Measurements from ENCODE around the gene SCAF1. TPM values are rescaled to one million over a fixed set of nuclear protein-coding genes. Genes with fewer than 3 reads are reported as not detected.

SCAF1 gene
- 10 to 100 TPM; 28.4 to 44.1 (median 43.4) TPM for polyA plus RNA-seq (ENCODE audit: insufficient read length in 3 of 3)
- long read RNA-seq, donor 1, partial matches to known transcripts, result 24 of 26 reads
- long read RNA-seq, donor 1, other reads (novel, unspliced or antisense), result 0 of 26 reads
- long read RNA-seq, donor 2, partial matches to known transcripts, result 12 of 12 reads
- long read RNA-seq, donor 2, other reads (novel, unspliced or antisense), result 0 of 12 reads
- long read RNA-seq, donor 3, full-length matches to known transcripts, result 1 of 32 reads
- long read RNA-seq, donor 3, partial matches to known transcripts, result 26 of 32 reads
- long read RNA-seq, donor 3, other reads (novel, unspliced or antisense), result 5 of 32 reads
- long read RNA-seq, donor 4, partial matches to known transcripts, result 10 of 11 reads
- long read RNA-seq, donor 4, other reads (novel, unspliced or antisense), result 0 of 11 reads
- long read RNA-seq, donor 5, full-length matches to known transcripts, result 3 of 135 reads
- long read RNA-seq, donor 5, partial matches to known transcripts, result 94 of 135 reads
- long read RNA-seq, donor 5, other reads (novel, unspliced or antisense), result 38 of 135 reads
- long read RNA-seq, donor 6, full-length matches to known transcripts, result 1 of 28 reads
- long read RNA-seq, donor 6, partial matches to known transcripts, result 27 of 28 reads
- long read RNA-seq, donor 6, other reads (novel, unspliced or antisense), result 0 of 28 reads
- long read RNA-seq, donor 7, partial matches to known transcripts, result 26 of 27 reads
- long read RNA-seq, donor 7, other reads (novel, unspliced or antisense), result 0 of 27 reads
- long read RNA-seq, donor 8, partial matches to known transcripts, result 49 of 51 reads
- long read RNA-seq, donor 8, other reads (novel, unspliced or antisense), result 0 of 51 reads
- long read RNA-seq, donor 9, partial matches to known transcripts, result 19 of 20 reads
- long read RNA-seq, donor 9, other reads (novel, unspliced or antisense), result 0 of 20 reads
- long read RNA-seq, donor 10, partial matches to known transcripts, result 38 of 47 reads
- long read RNA-seq, donor 10, other reads (novel, unspliced or antisense), result 8 of 47 reads
- long read RNA-seq, donor 11, partial matches to known transcripts, result 7 of 7 reads
- long read RNA-seq, donor 11, other reads (novel, unspliced or antisense), result 0 of 7 reads
- long read RNA-seq, donor 12, result 0 reads
- long read RNA-seq, donor 13, partial matches to known transcripts, result 59 of 65 reads
- long read RNA-seq, donor 13, other reads (novel, unspliced or antisense), result 5 of 65 reads
- long read RNA-seq, donor 14, full-length matches to known transcripts, result 2 of 2 reads
- long read RNA-seq, donor 14, partial matches to known transcripts, result 0 of 2 reads
- long read RNA-seq, donor 14, other reads (novel, unspliced or antisense), result 0 of 2 reads
- long read RNA-seq, donor 15, partial matches to known transcripts, result 5 of 6 reads
- long read RNA-seq, donor 15, other reads (novel, unspliced or antisense), result 0 of 6 reads
- long read RNA-seq, donor 16, full-length matches to known transcripts, result 8 of 182 reads
- long read RNA-seq, donor 16, partial matches to known transcripts, result 154 of 182 reads
- long read RNA-seq, donor 16, other reads (novel, unspliced or antisense), result 20 of 182 reads

- peak; percentile 93 to 99 (median 98) for DNase-seq (ENCODE audit: extremely low read depth in 1 of 11, low read depth in 9 of 11, low spot score in 4 of 11)
Measured at GRCh38 chr19:49641688-49642491, at the start of gene SCAF1. Gene SCAF1 (plus strand): TSS chr19:49642209. CDS start chr19:49645027, 2,818 bp downstream.

GRCh38 chr19:49592486-49593232 lies 49.4 kb upstream of the SCAF1 start:
- DNase-seq (ENCODE audit: extremely low read depth in 1 of 11, low read depth in 9 of 11, low spot score in 4 of 11), result no peak

GRCh38 chr19:49593233-49594113 lies 48.5 kb upstream of the SCAF1 start:
- peak in 10 of 11 donors; percentile 72 to 90 (median 85) for DNase-seq (ENCODE audit: extremely low read depth in 1 of 11, low read depth in 9 of 11, low spot score in 4 of 11)

- no peak for DNase-seq (ENCODE audit: extremely low read depth in 1 of 11, low read depth in 9 of 11, low spot score in 4 of 11)
Measured at GRCh38 chr19:49594157-49594992, 47.6 kb upstream of the SCAF1 start.

GRCh38 chr19:49594993-49595818 lies 46.8 kb upstream of the SCAF1 start:
- DNase-seq (ENCODE audit: extremely low read depth in 1 of 11, low read depth in 9 of 11, low spot score in 4 of 11), result no peak

- DNase-seq (ENCODE audit: extremely low read depth in 1 of 11, low read depth in 9 of 11, low spot score in 4 of 11), result no peak
Measured at GRCh38 chr19:49595819-49596404, 46.1 kb upstream of the SCAF1 start.

- DNase-seq (ENCODE audit: extremely low read depth in 1 of 11, low read depth in 9 of 11, low spot score in 4 of 11), result no peak
Measured at GRCh38 chr19:49596407-49596806, 45.6 kb upstream of the SCAF1 start.

- no peak for DNase-seq (ENCODE audit: extremely low read depth in 1 of 11, low read depth in 9 of 11, low spot score in 4 of 11)
Measured at GRCh38 chr19:49596954-49597702, 44.9 kb upstream of the SCAF1 start.

GRCh38 chr19:49597703-49597974 lies 44.4 kb upstream of the SCAF1 start:
- DNase-seq (ENCODE audit: extremely low read depth in 1 of 11, low read depth in 9 of 11, low spot score in 4 of 11), result no peak

- no peak for DNase-seq (ENCODE audit: extremely low read depth in 1 of 11, low read depth in 9 of 11, low spot score in 4 of 11)
Measured at GRCh38 chr19:49599378-49600295, 42.4 kb upstream of the SCAF1 start.

- no peak for DNase-seq (ENCODE audit: extremely low read depth in 1 of 11, low read depth in 9 of 11, low spot score in 4 of 11)
Measured at GRCh38 chr19:49601482-49602038, 40.4 kb upstream of the SCAF1 start.

- DNase-seq (ENCODE audit: extremely low read depth in 1 of 11, low read depth in 9 of 11, low spot score in 4 of 11), result no peak
Measured at GRCh38 chr19:49602806-49603205, 39.2 kb upstream of the SCAF1 start.
